A549 (cell line): ENCODE measurements around the gene NEU4.

ENCODE experiments used
- CTCF ChIP-seq: fragments of >200 bp; sonication (Bioruptor Twin); formaldehyde crosslinking; IDR thresholded peaks from 3 replicates; pipeline ENCODE4 v1.5.1; 2016
- EHF ChIP-seq: fragments of 250-450 bp; sonication (Bioruptor Pico); IDR thresholded peaks from 2 replicates; pipeline ENCODE4 v1.5.0; 2020; ENCODE audit warnings: mild to moderate bottlenecking
- HOXB5 ChIP-seq: fragments of 250-450 bp; sonication (Bioruptor Pico); IDR thresholded peaks from 2 replicates; pipeline ENCODE4 v1.5.0; 2020; ENCODE audit warnings: mild to moderate bottlenecking, moderate library complexity
- MAX ChIP-seq: IDR thresholded peaks from 2 replicates; pipeline ENCODE4 v1.6.1; 2012
- POLR2A ChIP-seq: IDR thresholded peaks from 2 replicates; pipeline ENCODE4 v1.6.1; 2012; ENCODE audit warnings: mild to moderate bottlenecking, low read length
- RFX5 ChIP-seq: fragments of 450-650 bp; IDR thresholded peaks from 2 replicates; pipeline ENCODE4 v1.7.1; 2014; ENCODE audit warnings: antibody characterized with exemption, mild to moderate bottlenecking, moderate library complexity

- TF ChIP-seq EHF (CRISPR knock-in tag) (no peak), MAX (no peak), CTCF (no peak), POLR2A (no peak), HOXB5 (CRISPR knock-in tag) (no peak), RFX5 (no peak)
Measured at GRCh38 chr2:241777170-241777685, 31.8 kb upstream of the NEU4 start.
